GM21529 (cell line): ENCODE results near the gene PLP1.
"Not testable (repeated sequence)": the region's sequence is repeated elsewhere in the genome, so short reads cannot be mapped to it uniquely, and the experiment has no call there.

ENCODE experiments used
- ATAC-seq: cut with Tn5 transposase; IDR thresholded peaks from one replicate; pipeline ENCODE4 v1.9.1; 2021; ENCODE audit not compliant: unreplicated experiment

PLP1 gene

GRCh38 chrX:103780336-103781061 lies 3.9 kb downstream of the PLP1 start:
- no peak for ATAC-seq

- no peak for ATAC-seq
These were observed 4.4 kb downstream of the PLP1 start for GRCh38 chrX:103781062-103781402.

- no peak for ATAC-seq
These were observed 5.1 kb downstream of the PLP1 start for GRCh38 chrX:103781706-103782105.

- no peak for ATAC-seq
These were observed 6.0 kb downstream of the PLP1 start for GRCh38 chrX:103782640-103783039.

- no peak for ATAC-seq
These were observed 6.6 kb downstream of the PLP1 start for GRCh38 chrX:103783196-103783595.

GRCh38 chrX:103783971-103784370 lies 7.3 kb downstream of the PLP1 start:
- ATAC-seq: no peak

GRCh38 chrX:103789004-103789403 lies 12.4 kb downstream of the PLP1 start:
- peak; percentile 89 for ATAC-seq

- ATAC-seq: no peak
These were observed 14.6 kb downstream of the PLP1 start for GRCh38 chrX:103791228-103791627.

GRCh38 chrX:103791826-103792485 lies 15.3 kb downstream of the PLP1 start:
- no peak for ATAC-seq

- ATAC-seq: no peak
These were observed 16.4 kb downstream of the PLP1 start for GRCh38 chrX:103792916-103793544.

- no peak for ATAC-seq
These were observed 16.9 kb downstream of the PLP1 start for GRCh38 chrX:103793545-103793940.

GRCh38 chrX:103794119-103794518 lies 17.5 kb downstream of the PLP1 start:
- no peak for ATAC-seq

GRCh38 chrX:103797691-103798090 lies 21.1 kb downstream of the PLP1 start:
- ATAC-seq: no peak

GRCh38 chrX:103800318-103800717 lies 23.7 kb downstream of the PLP1 start:
- no peak for ATAC-seq

- ATAC-seq: no peak
These were observed 29.2 kb downstream of the PLP1 start for GRCh38 chrX:103805860-103806259.

- ATAC-seq: no peak
These were observed 30.3 kb downstream of the PLP1 start for GRCh38 chrX:103806862-103807474.

GRCh38 chrX:103811858-103812257 lies 35.2 kb downstream of the PLP1 start:
- no peak for ATAC-seq

GRCh38 chrX:103817101-103817500 lies 40.5 kb downstream of the PLP1 start:
- not testable (repeated sequence) for ATAC-seq

- peak; percentile 68 for ATAC-seq
These were observed 40.9 kb downstream of the PLP1 start for GRCh38 chrX:103817502-103817901.

- no peak for ATAC-seq
These were observed 42.4 kb downstream of the PLP1 start for GRCh38 chrX:103818842-103819619.

GRCh38 chrX:103820802-103821201 lies 44.2 kb downstream of the PLP1 start:
- ATAC-seq: not testable (repeated sequence)
